OCI-LY7 (cell line): Measurements from ENCODE around the gene CNOT9. TPM values are rescaled to one million over a fixed set of nuclear protein-coding genes. Genes with fewer than 3 reads are reported as not detected.

Experiments used
- BruUV-seq: library from RNA; stranded (reverse); fragments of 400-500 nt; replicated peaks from 2 replicates; lab custom pipeline; 2021; lab: Mats Ljungman, UMichigan
- CTCF ChIA-PET: fragments of 300-600 bp; sonication (Branson Sonifier 250); formaldehyde crosslinking; loops from one replicate; lab custom pipeline; 2022; ENCODE audit warnings: antibody characterized with exemption; ENCODE audit not compliant: unreplicated experiment; lab: Charles Lee
- POLR2A ChIA-PET: fragments of 300-600 bp; sonication (Branson Sonifier 250); formaldehyde crosslinking; loops from one replicate; lab custom pipeline; 2022; ENCODE audit warnings: antibody characterized with exemption; lab: Charles Lee
- DNase-seq: peaks from one replicate; pipeline ENCODE4 v3.0.0-alpha.2; 2015; ENCODE audit warnings: low spot score
- H2AFZ ChIP-seq: fragments of 200-600 bp; sonication (generic), shearing (Covaris generic); 2 replicates; pipeline ENCODE4 v1.6.1; 2014; ENCODE audit warnings: mild to moderate bottlenecking, antibody characterized with exemption, low read length, moderate library complexity
- H3K27ac ChIP-seq: fragments of 200-600 bp; sonication (generic); 2 replicates; pipeline ENCODE4 v1.5.1; 2014; ENCODE audit warnings: mixed run types, low read depth, mild to moderate bottlenecking, moderate library complexity, low read length, inconsistent platforms; ENCODE audit not compliant: poor library complexity, severe bottlenecking
- H3K36me3 ChIP-seq: fragments of 200-600 bp; sonication (generic); 2 replicates; pipeline ENCODE4 v1.6.1; 2014; ENCODE audit warnings: mild to moderate bottlenecking, antibody characterized with exemption, low read length, moderate library complexity, mixed read lengths; ENCODE audit not compliant: insufficient read depth
- H3K4me1 ChIP-seq: fragments of 200-600 bp; sonication (generic); 2 replicates; pipeline ENCODE4 v1.5.1; 2014; ENCODE audit warnings: mild to moderate bottlenecking, low read length; ENCODE audit not compliant: insufficient read depth, poor library complexity, severe bottlenecking
- H3K4me2 ChIP-seq: fragments of 200-600 bp; sonication (generic); 2 replicates; pipeline ENCODE4 v1.6.1; 2014; ENCODE audit warnings: mild to moderate bottlenecking, low read length
- H3K4me3 ChIP-seq: fragments of 200-600 bp; sonication (generic); 2 replicates; pipeline ENCODE4 v1.5.1; 2014; ENCODE audit warnings: mild to moderate bottlenecking, low read depth, low read length; ENCODE audit not compliant: poor library complexity, severe bottlenecking
- H3K79me2 ChIP-seq: fragments of 200-600 bp; sonication (generic); 2 replicates; pipeline ENCODE4 v1.6.1; 2016; ENCODE audit warnings: low read depth, mild to moderate bottlenecking, low read length, moderate library complexity, mixed read lengths; ENCODE audit not compliant: insufficient read depth
- H3K9me2 ChIP-seq: fragments of 200-600 bp; sonication (generic); 2 replicates; pipeline ENCODE4 v1.6.1; 2016; ENCODE audit warnings: mild to moderate bottlenecking, low read length, mixed read lengths; ENCODE audit not compliant: insufficient read depth
- H3K9me3 ChIP-seq: fragments of 200-600 bp; sonication (generic); 2 replicates; pipeline ENCODE4 v1.6.1; 2014; ENCODE audit warnings: mild to moderate bottlenecking, mixed run types, low read length, mixed read lengths
- H4K20me1 ChIP-seq: fragments of 200-600 bp; sonication (generic); 2 replicates; pipeline ENCODE4 v1.6.1; 2014; ENCODE audit warnings: mild to moderate bottlenecking, antibody characterized with exemption, low read length, moderate library complexity, mixed read lengths; ENCODE audit not compliant: insufficient read depth
- CTCF ChIP-seq: fragments of 200-600 bp; sonication (generic); conservative IDR thresholded peaks from 2 replicates; pipeline ENCODE4 v1.5.1; 2014; ENCODE audit warnings: mild to moderate bottlenecking, antibody characterized with exemption, low read length, moderate library complexity, mixed read lengths
- EZH2phosphoT487 ChIP-seq: fragments of 200-600 bp; sonication (generic); IDR thresholded peaks from 2 replicates; pipeline ENCODE4 v1.6.1; 2018; ENCODE audit warnings: low read depth, borderline replicate concordance, mild to moderate bottlenecking, mixed run types, antibody characterized with exemption, low read length, moderate library complexity, mixed read lengths
- intact Hi-C: fragments of 100-400 bp; cut with micrococcal nuclease; formaldehyde crosslinking; loops from one replicate; pipeline ENCODE4 v1.10.0; 2022; ENCODE audit not compliant: unreplicated experiment
- total RNA-seq, 2 experiments: library from RNA; depleted of rRNA in 1 of 2; stranded (reverse); fragments of >200 nt in 1 of 2; shearing (Covaris generic) in 1 of 2; gene quantifications; 2 replicates each; pipeline ENCODE4 v1.2.3, GENCODE V29; 2014 to 2022

CNOT9 gene
- total RNA-seq, 2 experiments from 2014 or later: 71.6 to 94.2 TPM

DNA sequence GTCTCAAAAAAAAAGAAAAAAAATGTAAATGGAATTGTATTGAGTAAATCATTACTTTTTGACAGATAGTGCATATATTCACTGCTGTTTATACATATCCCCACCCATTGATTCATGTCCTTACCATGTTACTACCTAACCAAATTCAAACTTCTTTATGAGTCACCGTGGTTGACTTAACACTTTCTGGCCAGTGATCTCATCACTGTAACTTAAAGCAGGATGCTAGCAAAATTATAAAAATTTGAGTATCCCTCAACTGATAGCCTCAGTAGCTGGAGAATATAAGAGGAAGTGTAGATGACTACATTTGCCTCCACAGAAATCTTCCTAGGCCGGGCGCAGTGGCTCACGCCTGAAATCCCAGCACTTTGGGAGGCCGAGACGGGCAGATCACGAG, 13.4 kb downstream of the CNOT9 start:
- no TSS peak for BruUV-seq

GRCh38 chr2:218583983-218584850, 15.6 kb downstream of the CNOT9 start:
- no peak overlapping the region for H3K4me2 ChIP-seq
- H3K4me3 ChIP-seq: no peak overlapping the region
- peaks cover 39% of the 10 kb centered on the region for H3K79me2 ChIP-seq
- no peak for DNase-seq
- BruUV-seq: no TSS peak
- peaks cover 22% of the 10 kb centered on the region for H3K4me1 ChIP-seq
- H2AFZ ChIP-seq: no peak overlapping the region
- peaks cover 93% of the 10 kb centered on the region for H3K36me3 ChIP-seq
- ChIA-PET CTCF (no interaction called here), POLR2A (no interaction called here)
- intact Hi-C loops: no loop called here
- no peak overlapping the region for H3K27ac ChIP-seq
- TF ChIP-seq CTCF: 0 out of 2 replicates have a peak, but pooled peaks have one; percentile 41
- no peak for TF ChIP-seq EZH2phosphoT487
- no peaks in the 10 kb centered on the region for H3K9me2 ChIP-seq
- H3K9me3 ChIP-seq: no peaks in the 10 kb centered on the region
- no peaks in the 10 kb centered on the region for H4K20me1 ChIP-seq

More for the DNA sequence above, 13.4 kb downstream of the CNOT9 start:
- peaks cover 51% of the 10 kb centered on the region for H3K79me2 ChIP-seq
- H3K9me2 ChIP-seq: no peaks in the 10 kb centered on the region
- H3K4me3 ChIP-seq: no peak overlapping the region
- H3K4me1 ChIP-seq: peaks cover 16% of the 10 kb centered on the region
- no peak for TF ChIP-seq CTCF
- no peak for TF ChIP-seq EZH2phosphoT487
- no peak for DNase-seq
- no peaks in the 10 kb centered on the region for H3K9me3 ChIP-seq
- H3K36me3 ChIP-seq: peaks cover 93% of the 10 kb centered on the region
- H2AFZ ChIP-seq: no peak overlapping the region
- CTCF ChIA-PET: no interaction called here
- H4K20me1 ChIP-seq: peaks cover 14% of the 10 kb centered on the region
- H3K27ac ChIP-seq: no peak overlapping the region
- H3K4me2 ChIP-seq: no peak overlapping the region
- intact Hi-C loops: no loop called here
- POLR2A ChIA-PET: interaction anchor here (1.8 kb wide), 1 partner anchor 12 kb away, joined by 4 read pairs; no protein-coding TSS in a partner anchor

DNA sequence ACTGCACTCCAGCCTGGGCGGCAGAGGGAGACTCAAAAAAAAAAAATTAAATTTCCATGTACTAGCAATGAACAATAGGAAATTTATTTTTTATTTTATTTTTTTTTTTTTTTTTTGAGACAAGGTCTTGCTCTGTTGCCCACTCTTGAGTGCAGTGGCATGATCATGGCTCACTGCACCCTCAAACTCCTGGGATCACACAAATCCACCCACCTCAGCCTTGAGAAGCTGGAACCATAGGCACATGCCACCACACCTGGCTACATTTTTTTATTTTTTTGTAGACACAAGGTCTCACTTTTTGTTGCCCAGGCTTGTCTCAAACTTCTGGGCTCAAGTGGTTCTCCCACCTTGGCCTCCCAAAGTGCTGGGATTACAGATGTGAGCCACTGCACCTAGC, 16.9 kb downstream of the CNOT9 start:
- ChIA-PET CTCF (no interaction called here), POLR2A (interaction anchor here (0.7 kb wide), 1 partner anchor 16 kb away, joined by 3 read pairs; no protein-coding TSS in a partner anchor)
- Histone ChIP-seq H3K4me1 (peaks cover 22% of the 10 kb centered on the region), H2AFZ (no peak overlapping the region), H3K4me3 (no peak overlapping the region), H4K20me1 (no peaks in the 10 kb centered on the region), H3K79me2 (peaks cover 28% of the 10 kb centered on the region; the same call in 1 of the 2 replicates), H3K36me3 (peaks cover 99% of the 10 kb centered on the region), H3K27ac (peak overlapping the region; percentile 66), H3K9me2 (no peaks in the 10 kb centered on the region), H3K9me3 (no peaks in the 10 kb centered on the region), H3K4me2 (no peak overlapping the region)
- BruUV-seq: no TSS peak
- intact Hi-C loops: no loop called here
- TF ChIP-seq EZH2phosphoT487 (no peak), CTCF (no peak)
- DNase-seq: no peak
